ENCODE results near the gene CD2BP2. TPM values are rescaled to one million over a fixed set of nuclear protein-coding genes. Genes with fewer than 3 reads are reported as not detected.
A peak's percentile ranks its signal among the peaks of the same experiment; 100 is the strongest.
"Not testable (repeated sequence)": the region's sequence is repeated elsewhere in the genome, so short reads cannot be mapped to it uniquely, and the experiment has no call there.

Gene CD2BP2
- total and polyA plus RNA-seq, 7 experiments from 2014 or later = 18.7 to 77.0 (median 40.8) TPM

- Histone ChIP-seq H3K27ac (ENCODE audit: low read depth, low read length) (peak overlapping the region; percentile 74), H3K36me3 (ENCODE audit: control insufficient read depth in 2 of 3, insufficient read depth in 3 of 3, low read length in 3 of 3) (no peaks in the 10 kb centered on the region), H3K4me1 (ENCODE audit: control insufficient read depth in 2 of 2, insufficient read depth in 2 of 2, low read length in 2 of 2) (peaks cover 7% of the 10 kb centered on the region in 2 donors), H3K4me3 (ENCODE audit: low read length) (peak overlapping the region; percentile 50), H3K27me3 (ENCODE audit: control insufficient read depth in 2 of 2, insufficient read depth in 2 of 2, low read length in 2 of 2) (no peaks in the 10 kb centered on the region), H3K9me3 (ENCODE audit: control insufficient read depth in 2 of 3, low read length in 3 of 3) (no peaks in the 10 kb centered on the region)
- H3K9me3 Mint-ChIP-seq = no peaks in the 10 kb centered on the region
- intact Hi-C loops (cut with micrococcal nuclease) = loop anchor here (1.0 to 10.0 kb wide), 9 partner anchors 19 to 362 kb away; partner anchors contain the start of genes CD2BP2 (in 2 of the 2), ALDOA (in 1 of the 2), SEPTIN1 (in 1 of the 2) and TBC1D10B (in 1 of the 2)
- DNase-seq = peak in 1 of 9 donors; percentile 26
- no peaks in the 10 kb centered on the region for H3K27me3 Mint-ChIP-seq
- no peak for ATAC-seq
- H3K4me3 Mint-ChIP-seq = peak overlapping the region; percentile 80 to 96 (median 87)
- ChIA-PET CTCF (interaction anchor here (0.6 to 1.3 kb wide), 3 partner anchors 19 to 74 kb away, joined by 3 to 6 read pairs (median 5); no protein-coding TSS in a partner anchor), POLR2A (interaction anchor here (0.6 to 1.9 kb wide), 15 partner anchors 14 to 413 kb away, joined by 3 to 13 read pairs (median 4); partner anchors contain the start of genes ALDOA, CD2BP2, CORO1A and PHKG2)
- H3K4me1 Mint-ChIP-seq = peaks cover 3 to 30% (median 17%) of the 10 kb centered on the region in 7 donors
- peak overlapping the region; percentile 57 to 91 (median 81) for H3K27ac Mint-ChIP-seq
- H3K36me3 Mint-ChIP-seq = peaks cover 0 to 1% (median 0%) of the 10 kb centered on the region in 5 donors
Observed at GRCh38 chr16:30335598-30336474, 19.3 kb downstream of the CD2BP2 start.

- H3K9me3 ChIP-seq (ENCODE audit: control insufficient read depth in 2 of 3, low read length in 3 of 3); H3K36me3 ChIP-seq (ENCODE audit: control insufficient read depth in 2 of 3, insufficient read depth in 3 of 3, low read length in 3 of 3); H3K36me3 Mint-ChIP-seq; H3K4me1 ChIP-seq (ENCODE audit: control insufficient read depth in 2 of 2, insufficient read depth in 2 of 2, low read length in 2 of 2); H3K27me3 ChIP-seq (ENCODE audit: control insufficient read depth in 2 of 2, insufficient read depth in 2 of 2, low read length in 2 of 2); H3K9me3 Mint-ChIP-seq; H3K27me3 Mint-ChIP-seq: not testable (repeated sequence)
- ATAC-seq (peak; percentile 86), DNase-seq (peak; percentile 73 to 88 (median 85))
- Histone ChIP-seq H3K4me3 (ENCODE audit: low read length) (peak overlapping the region; percentile 50), H3K27ac (ENCODE audit: low read depth, low read length) (peak overlapping the region; percentile 74)
- Mint-ChIP-seq H3K27ac (peak overlapping the region; percentile 57 to 91 (median 83)), H3K4me3 (peak overlapping the region; percentile 80 to 96 (median 87)), H3K4me1 (peaks cover 0 to 29% (median 17%) of the 10 kb centered on the region in 7 donors)
- CTCF ChIA-PET = interaction anchor here (0.6 kb wide), 1 partner anchor 19 kb away, joined by 3 read pairs; no protein-coding TSS in a partner anchor
- intact Hi-C loops (cut with micrococcal nuclease) = loop anchor here (1.0 to 10.0 kb wide), 9 partner anchors 20 to 363 kb away; partner anchors contain the start of genes CD2BP2 (in 2 of the 2), ALDOA (in 1 of the 2), SEPTIN1 (in 1 of the 2) and TBC1D10B (in 1 of the 2)
- POLR2A ChIA-PET = interaction anchor here (0.7 to 1.9 kb wide), 14 partner anchors 14 to 952 kb away, joined by 3 to 13 read pairs (median 4); partner anchors contain the start of genes ALDOA, CORO1A, PHKG2 and SEPTIN1
Observed at GRCh38 chr16:30335028-30335597, 20.0 kb downstream of the CD2BP2 start.

DNA sequence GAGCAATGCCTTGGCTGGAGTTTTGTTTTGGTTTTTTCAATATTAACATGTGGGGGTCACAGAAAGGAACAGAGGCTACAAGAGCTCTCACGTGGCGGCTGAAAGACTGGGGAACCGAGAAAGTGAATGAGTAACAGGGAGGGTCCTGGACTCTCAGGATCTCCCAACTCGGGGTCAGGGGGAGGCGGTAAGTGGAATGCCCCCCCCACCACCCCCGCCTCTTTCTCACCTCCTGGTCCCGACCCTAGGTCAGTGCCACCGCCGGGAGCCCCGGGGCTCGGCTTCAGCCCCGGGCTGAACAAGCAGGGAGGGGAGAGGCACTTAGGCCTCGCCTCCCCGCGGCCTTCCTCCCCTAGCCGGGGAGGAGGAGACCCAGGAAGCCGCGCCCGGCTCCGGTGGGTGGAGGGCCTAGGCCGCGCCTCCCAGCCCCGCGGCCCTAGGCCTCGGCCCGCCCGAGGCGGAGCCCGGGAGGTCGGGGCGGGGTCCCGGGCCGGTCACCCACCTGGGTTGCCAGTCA lies 20.6 kb downstream of the CD2BP2 start:
- H3K9me3 ChIP-seq (ENCODE audit: control insufficient read depth in 2 of 3, low read length in 3 of 3); H3K36me3 ChIP-seq (ENCODE audit: control insufficient read depth in 2 of 3, insufficient read depth in 3 of 3, low read length in 3 of 3); H3K9me3 Mint-ChIP-seq; CTCF ChIA-PET; H3K36me3 Mint-ChIP-seq; H3K4me1 ChIP-seq (ENCODE audit: control insufficient read depth in 2 of 2, insufficient read depth in 2 of 2, low read length in 2 of 2); H3K27me3 Mint-ChIP-seq; H3K27me3 ChIP-seq (ENCODE audit: control insufficient read depth in 2 of 2, insufficient read depth in 2 of 2, low read length in 2 of 2): not testable (repeated sequence)
- POLR2A ChIA-PET = interaction anchor here (0.7 to 1.5 kb wide), 7 partner anchors 33 to 951 kb away, joined by 3 to 13 read pairs (median 4); partner anchors contain the start of genes CORO1A, PHKG2, SEPTIN1 and TBC1D10B
- Histone ChIP-seq H3K27ac (ENCODE audit: low read depth, low read length) (peak overlapping the region; percentile 74), H3K4me3 (ENCODE audit: low read length) (peak overlapping the region; percentile 51)
- intact Hi-C loops (cut with micrococcal nuclease) = loop anchor here (1.0 to 10.0 kb wide), 6 partner anchors 34 to 270 kb away; partner anchors contain the start of genes ALDOA (in 1 of the 2), TBC1D10B (in 1 of the 2), TBX6 (in 1 of the 2) and YPEL3 (in 1 of the 2)
- peak; percentile 72 to 91 (median 86) for DNase-seq
- ATAC-seq = peak; percentile 95
- peaks cover 0 to 32% (median 18%) of the 10 kb centered on the region in 7 donors for H3K4me1 Mint-ChIP-seq
- peak overlapping the region; percentile 86 to 99 (median 96) for H3K4me3 Mint-ChIP-seq
- H3K27ac Mint-ChIP-seq = peak overlapping the region; percentile 73 to 96 (median 90)

DNA sequence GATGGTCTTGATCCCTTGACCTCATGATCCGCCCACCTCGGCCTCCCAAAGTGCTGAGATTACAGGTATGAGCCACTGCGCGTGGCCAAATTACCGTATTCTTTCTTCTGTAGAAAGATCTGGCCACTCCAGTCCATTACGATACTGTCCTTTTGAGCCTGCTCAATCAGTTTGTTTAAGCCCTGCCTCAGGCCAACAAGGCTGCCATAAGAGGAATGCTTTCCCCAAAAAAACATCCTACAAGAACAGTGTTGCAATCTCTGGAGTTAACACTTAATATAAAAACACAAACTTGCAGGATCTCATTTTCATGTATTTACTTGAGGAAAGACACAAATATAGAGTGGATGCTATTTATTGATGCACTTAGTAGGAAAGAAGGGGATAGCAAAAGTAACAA lies 30.9 kb downstream of the CD2BP2 start:
- Mint-ChIP-seq H3K4me1 (peaks cover 15 to 47% (median 28%) of the 10 kb centered on the region in 7 donors), H3K27ac (peak overlapping the region in 2 of 9 donors; percentile 25 to 45)
- H3K4me3 ChIP-seq (ENCODE audit: low read length); CTCF ChIA-PET; H3K27ac ChIP-seq (ENCODE audit: low read depth, low read length); H3K9me3 ChIP-seq (ENCODE audit: control insufficient read depth in 2 of 3, low read length in 3 of 3); H3K9me3 Mint-ChIP-seq; H3K36me3 Mint-ChIP-seq; H3K36me3 ChIP-seq (ENCODE audit: control insufficient read depth in 2 of 3, insufficient read depth in 3 of 3, low read length in 3 of 3); POLR2A ChIA-PET; DNase-seq; H3K27me3 Mint-ChIP-seq; intact Hi-C loops (cut with micrococcal nuclease); H3K4me3 Mint-ChIP-seq; H3K4me1 ChIP-seq (ENCODE audit: control insufficient read depth in 2 of 2, insufficient read depth in 2 of 2, low read length in 2 of 2); ATAC-seq; H3K27me3 ChIP-seq (ENCODE audit: control insufficient read depth in 2 of 2, insufficient read depth in 2 of 2, low read length in 2 of 2): not testable (repeated sequence)

DNA sequence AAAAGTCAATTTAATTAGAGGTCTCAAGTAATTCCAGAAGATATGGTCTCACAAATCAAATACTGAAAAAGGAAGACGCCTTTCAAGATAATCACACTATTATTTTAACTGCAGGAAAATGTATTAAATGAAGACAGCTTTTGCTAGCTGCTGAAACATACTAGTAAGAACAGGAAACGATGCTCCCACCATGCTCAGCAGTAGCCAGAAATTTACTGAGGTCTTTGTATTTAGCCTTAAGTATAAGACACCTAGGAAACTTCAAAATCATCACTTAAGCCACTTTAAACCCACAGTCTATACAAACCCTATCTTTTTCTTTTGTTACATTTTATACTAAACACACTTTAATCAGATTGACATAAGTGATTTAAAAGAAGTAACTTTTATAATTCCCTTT lies 36.5 kb downstream of the CD2BP2 start:
- POLR2A ChIA-PET; CTCF ChIA-PET; H3K4me3 Mint-ChIP-seq; H3K36me3 ChIP-seq (ENCODE audit: control insufficient read depth in 2 of 3, insufficient read depth in 3 of 3, low read length in 3 of 3); H3K4me3 ChIP-seq (ENCODE audit: low read length); H3K9me3 ChIP-seq (ENCODE audit: control insufficient read depth in 2 of 3, low read length in 3 of 3); H3K9me3 Mint-ChIP-seq; H3K4me1 ChIP-seq (ENCODE audit: control insufficient read depth in 2 of 2, insufficient read depth in 2 of 2, low read length in 2 of 2); DNase-seq; intact Hi-C loops (cut with micrococcal nuclease); H3K27me3 Mint-ChIP-seq; H3K27ac ChIP-seq (ENCODE audit: low read depth, low read length); ATAC-seq; H3K36me3 Mint-ChIP-seq; H3K27me3 ChIP-seq (ENCODE audit: control insufficient read depth in 2 of 2, insufficient read depth in 2 of 2, low read length in 2 of 2): not testable (repeated sequence)
- peaks cover 5 to 42% (median 33%) of the 10 kb centered on the region in 7 donors for H3K4me1 Mint-ChIP-seq
- peak overlapping the region in 1 of 9 donors; percentile 38 for H3K27ac Mint-ChIP-seq

- H3K4me3 ChIP-seq (ENCODE audit: low read length); H3K27ac ChIP-seq (ENCODE audit: low read depth, low read length); H3K4me1 ChIP-seq (ENCODE audit: control insufficient read depth in 2 of 2, insufficient read depth in 2 of 2, low read length in 2 of 2); POLR2A ChIA-PET; H3K9me3 ChIP-seq (ENCODE audit: control insufficient read depth in 2 of 3, low read length in 3 of 3); CTCF ChIA-PET; DNase-seq; H3K27ac Mint-ChIP-seq; H3K9me3 Mint-ChIP-seq; H3K27me3 ChIP-seq (ENCODE audit: control insufficient read depth in 2 of 2, insufficient read depth in 2 of 2, low read length in 2 of 2); H3K36me3 Mint-ChIP-seq; intact Hi-C loops (cut with micrococcal nuclease); ATAC-seq; H3K27me3 Mint-ChIP-seq; H3K36me3 ChIP-seq (ENCODE audit: control insufficient read depth in 2 of 3, insufficient read depth in 3 of 3, low read length in 3 of 3): not testable (repeated sequence)
- Mint-ChIP-seq H3K4me3 (peak overlapping the region in 1 of 10 donors; percentile 68), H3K4me1 (peaks cover 17 to 38% (median 34%) of the 10 kb centered on the region in 7 donors)
Observed at GRCh38 chr16:30310937-30311336, 44.2 kb downstream of the CD2BP2 start.

Data from naive thymus-derived CD4-positive, alpha-beta T cell (primary cell).